Loucy (cell line): ENCODE results near the gene CCDC158.

Source experiments
- CTCF ChIP-seq: fragments of 200-600 bp; sonication (generic); conservative IDR thresholded peaks from 2 replicates; pipeline ENCODE4 v1.5.1; 2014; ENCODE audit warnings: mild to moderate bottlenecking, antibody characterized with exemption, low read length
- EZH2phosphoT487 ChIP-seq: fragments of 200-600 bp; IDR thresholded peaks from 2 replicates; pipeline ENCODE4 v1.6.1; 2018; ENCODE audit warnings: antibody characterized with exemption, mild to moderate bottlenecking, moderate library complexity, borderline replicate concordance

- TF ChIP-seq EZH2phosphoT487 = no peak
- TF ChIP-seq CTCF = no peak
Observed at GRCh38 chr4:76279462-76279861, 141.5 kb downstream of the CCDC158 start.
